Spleen (tissue), 11 donors: ENCODE data around the gene TLE4. TPM values are rescaled to one million over a fixed set of nuclear protein-coding genes. Genes with fewer than 3 reads are reported as not detected.
"Not testable (repeated sequence)": the region's sequence is repeated elsewhere in the genome, so short reads cannot be mapped to it uniquely, and the experiment has no call there.

Source experiments
- DNase-seq: peaks from one replicate; pipeline ENCODE4 v3.0.0-alpha.2; 2020
- H3K27ac ChIP-seq, 8 donors: fragments of 200-600 bp; sonication (generic) in 7 of 8; 1 replicate in 4 of 8; 2 replicates in 4 of 8; pipeline versions ENCODE4 v1.5.0 to v1.8.0; 2016 to 2021; ENCODE audit warnings: inconsistent platforms in 4 of 8, mild to moderate bottlenecking in 4 of 8, moderate library complexity in 1 of 8
- H3K27me3 ChIP-seq, 7 donors: fragments of 200-600 bp; sonication (generic) in 6 of 7; replicated peaks in 1 of 7; 1 replicate in 4 of 7; 2 replicates in 3 of 7; pipeline versions ENCODE4 v1.5.0 to v1.8.0; 2016 to 2021; ENCODE audit warnings: inconsistent platforms in 3 of 7, mild to moderate bottlenecking in 1 of 7
- H3K36me3 ChIP-seq, 6 donors: fragments of 200-600 bp; sonication (generic) in 5 of 6; 1 replicate in 4 of 6; 2 replicates in 2 of 6; pipeline versions ENCODE4 v1.5.0 to v1.8.0; 2016 to 2021; ENCODE audit warnings: inconsistent platforms in 2 of 6
- H3K4me1 ChIP-seq, 6 donors: fragments of 200-600 bp; sonication (generic) in 5 of 6; 1 replicate in 3 of 6; 2 replicates in 3 of 6; pipeline versions ENCODE4 v1.5.0 to v1.8.0; 2016 to 2021; ENCODE audit warnings: inconsistent platforms in 3 of 6
- H3K4me3 ChIP-seq, 8 donors: fragments of 200-600 bp; sonication (generic) in 7 of 8; 1 replicate in 4 of 8; 2 replicates in 4 of 8; pipeline versions ENCODE4 v1.5.0 to v1.8.0; 2016 to 2021; ENCODE audit warnings: inconsistent platforms in 4 of 8, mild to moderate bottlenecking in 4 of 8, moderate library complexity in 2 of 8
- H3K9me3 ChIP-seq, 8 donors: fragments of 200-600 bp; sonication (generic) in 7 of 8; 1 replicate in 4 of 8; 2 replicates in 4 of 8; pipeline versions ENCODE4 v1.5.0 to v1.8.0; 2016 to 2021; ENCODE audit warnings: inconsistent platforms in 4 of 8
- POLR2A ChIP-seq, 3 donors: fragments of 450-650 bp; IDR thresholded peaks; one replicate each; pipeline ENCODE4 v1.5.1; 2017; ENCODE audit warnings: antibody characterized with exemption in 3 of 3, mild to moderate bottlenecking in 1 of 3
- POLR2AphosphoS5 ChIP-seq, 3 donors: sonication (generic); formaldehyde crosslinking; IDR thresholded peaks; one replicate each; pipeline ENCODE4 v1.5.1; 2017; ENCODE audit warnings: antibody characterized with exemption in 3 of 3
- WGBS, 5 donors: extraction: QIAGEN DNeasy Blood & Tissue Kit in 3 of 5; methylation state at CpG; one replicate each; pipeline versions ENCODE4 v1.1.5 to v1.1.7; 2013 to 2018; 5-methylcytosine and 5-hydroxymethylcytosine counted together
- intact Hi-C: fragments of 100-400 bp; cut with DNase I; formaldehyde crosslinking; loops from one replicate; pipeline ENCODE4 v1.15.0; 2023; ENCODE audit warnings: low total_unique reads
- polyA plus RNA-seq, 3 donors: library from polyadenylated mRNA; stranded (reverse); fragments of 200-250 nt; gene quantifications; one replicate each; pipeline ENCODE4 v1.2.1, GENCODE V29; 2013
- total RNA-seq, 7 donors: library from RNA; depleted of rRNA in 3 of 7; stranded (reverse); fragments of >200 nt in 3 of 7; fragmentation: NEBNext Ultra II Directional in 4 of 7; extraction: Animal tissue kit (Norgen Biotek cat#: 25700) in 4 of 7; gene quantifications; one replicate each; pipeline versions ENCODE4 v1.1.0 to v1.2.1, GENCODE V29; 2016 to 2021
- TF ChIP-seq, protein P1 (sequence below), 11 experiments: fragments of 200-600 bp in 7 of 11; fragments of 450-650 bp in 4 of 11; sonication (generic) in 4 of 11; IDR thresholded peaks in 8 of 11; conservative IDR thresholded peaks in 3 of 11; 1 replicate in 7 of 11; 2 replicates in 4 of 11; pipeline versions ENCODE4 v1.4.0 to v1.8.0; 2016 to 2021; ENCODE audit warnings: antibody characterized with exemption in 11 of 11, inconsistent platforms in 4 of 11, mild to moderate bottlenecking in 1 of 11
- donor health status: healthy with polysubstance abuse.
- donor health status: DM: no; HTN: no; CAD: no; lungs with moderate emphysema.
- donor health status: DM: no; HTN: no; CAD: no.
- donor health status: Bipolar disorder and iron deficiency.
- donor health status: healthy.
- donor health status: DM: no; HTN: no; CAD: no.
- donor health status: DM: yes; HTN: yes; CAD: no.

Gene TLE4
- total and polyA plus RNA-seq, 10 donors, result 7.8 to 92.8 (median 70.5) TPM

GRCh38 chr9:79604921-79605562 is 33.3 kb downstream of the TLE4 start:
- Histone ChIP-seq H3K27me3 (no peaks in the 10 kb centered on the region), H3K4me3 (no peak overlapping the region), H3K36me3 (peaks cover 0 to 22% (median 0%) of the 10 kb centered on the region in 6 donors), H3K9me3 (peaks cover 0 to 23% (median 15%) of the 10 kb centered on the region in 8 donors), H3K27ac (peak overlapping the region in 3 of 8 donors; percentile 10 to 24 (median 17)), H3K4me1 (peaks cover 0 to 63% (median 17%) of the 10 kb centered on the region in 6 donors)
- WGBS, 5 donors, result 67 to 76% (median 71%) methylated on average over 5 of the region's 5 CpGs
- intact Hi-C loops, result no loop called here
- DNase-seq, result no peak
- TF ChIP-seq POLR2A (IDR thresholded peaks at IDR 0.05) (no peak), POLR2AphosphoS5 (IDR thresholded peaks at IDR 0.05) (no peak)
- TF ChIP-seq, protein P1, sequence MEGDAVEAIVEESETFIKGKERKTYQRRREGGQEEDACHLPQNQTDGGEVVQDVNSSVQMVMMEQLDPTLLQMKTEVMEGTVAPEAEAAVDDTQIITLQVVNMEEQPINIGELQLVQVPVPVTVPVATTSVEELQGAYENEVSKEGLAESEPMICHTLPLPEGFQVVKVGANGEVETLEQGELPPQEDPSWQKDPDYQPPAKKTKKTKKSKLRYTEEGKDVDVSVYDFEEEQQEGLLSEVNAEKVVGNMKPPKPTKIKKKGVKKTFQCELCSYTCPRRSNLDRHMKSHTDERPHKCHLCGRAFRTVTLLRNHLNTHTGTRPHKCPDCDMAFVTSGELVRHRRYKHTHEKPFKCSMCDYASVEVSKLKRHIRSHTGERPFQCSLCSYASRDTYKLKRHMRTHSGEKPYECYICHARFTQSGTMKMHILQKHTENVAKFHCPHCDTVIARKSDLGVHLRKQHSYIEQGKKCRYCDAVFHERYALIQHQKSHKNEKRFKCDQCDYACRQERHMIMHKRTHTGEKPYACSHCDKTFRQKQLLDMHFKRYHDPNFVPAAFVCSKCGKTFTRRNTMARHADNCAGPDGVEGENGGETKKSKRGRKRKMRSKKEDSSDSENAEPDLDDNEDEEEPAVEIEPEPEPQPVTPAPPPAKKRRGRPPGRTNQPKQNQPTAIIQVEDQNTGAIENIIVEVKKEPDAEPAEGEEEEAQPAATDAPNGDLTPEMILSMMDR (IDR thresholded peaks at IDR 0.05 in 8 of 11, conservative IDR thresholded peaks at IDR 0.05 in 3 of 11), result no peak

DNA sequence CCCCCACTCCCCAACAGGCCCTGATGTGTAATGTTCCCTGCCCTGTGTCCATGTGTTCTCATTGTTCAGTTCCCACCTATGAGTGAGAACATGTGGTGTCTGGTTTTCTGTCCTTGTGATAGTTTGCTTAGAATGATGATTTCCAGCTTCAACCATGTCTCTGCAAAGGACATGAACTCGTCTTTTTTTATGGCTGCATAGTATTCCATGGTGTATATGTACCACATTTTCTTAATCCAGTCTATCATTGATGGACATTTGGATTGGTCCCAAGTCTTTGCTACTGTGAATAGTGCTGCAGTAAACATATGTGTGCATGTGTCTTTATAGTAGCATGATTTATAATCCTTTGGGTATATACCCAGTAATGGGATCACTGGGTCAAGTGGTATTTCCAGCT is 34.8 kb downstream of the TLE4 start:
- Histone ChIP-seq H3K36me3 (peaks cover 0 to 21% (median 0%) of the 10 kb centered on the region in 6 donors), H3K9me3 (peaks cover 0 to 21% (median 13%) of the 10 kb centered on the region in 8 donors), H3K4me1 (peaks cover 2 to 66% (median 27%) of the 10 kb centered on the region in 6 donors)
- intact Hi-C loops, H3K4me3 ChIP-seq, DNase-seq, H3K27me3 ChIP-seq, H3K27ac ChIP-seq: not testable (repeated sequence)
- 88 to 100% (median 98%) methylated on average over 1 of the region's 1 CpG for WGBS, 5 donors

DNA sequence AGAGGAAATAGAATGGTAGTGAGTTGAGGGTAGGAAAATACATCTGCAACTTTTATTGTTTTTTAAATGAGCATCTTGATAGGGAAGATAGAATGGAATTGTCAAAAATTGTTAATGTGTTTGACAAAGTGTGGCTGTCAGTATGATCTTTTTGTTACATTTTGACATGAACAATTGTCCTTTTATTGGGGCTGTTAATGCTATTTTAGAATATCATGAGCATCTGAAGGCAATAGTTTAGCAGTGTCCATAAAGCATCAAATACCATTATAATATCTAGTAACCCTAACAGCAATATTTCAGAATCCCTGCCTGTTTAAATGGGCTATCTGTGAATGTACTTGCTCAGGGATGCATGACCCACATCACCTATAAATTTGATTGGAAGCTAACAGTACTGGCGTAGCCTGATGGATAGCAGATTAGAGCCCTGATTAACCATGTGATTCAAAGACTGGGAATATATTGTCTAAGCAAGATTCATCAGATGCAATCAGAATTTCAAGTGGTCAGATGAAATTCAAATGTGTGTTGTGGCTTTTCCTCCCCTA is 37.8 kb downstream of the TLE4 start:
- H3K27ac ChIP-seq, result peak overlapping the region in 4 of 8 donors; percentile 77 to 84 (median 82)

GRCh38 chr9:79610019-79610631 is 38.4 kb downstream of the TLE4 start:
- intact Hi-C loops, result no loop called here
- H3K27me3 ChIP-seq, result no peaks in the 10 kb centered on the region
- WGBS, 5 donors, result 71 to 91% (median 89%) methylated on average over 5 of the region's 5 CpGs
- TF ChIP-seq, protein P1 (IDR thresholded peaks at IDR 0.05 in 8 of 11, conservative IDR thresholded peaks at IDR 0.05 in 3 of 11), result no peak
- no peak for TF ChIP-seq POLR2A (IDR thresholded peaks at IDR 0.05)
- no peak for TF ChIP-seq POLR2AphosphoS5 (IDR thresholded peaks at IDR 0.05)
- peaks cover 6 to 84% (median 38%) of the 10 kb centered on the region in 6 donors for H3K4me1 ChIP-seq
- peaks cover 0 to 9% (median 0%) of the 10 kb centered on the region in 6 donors for H3K36me3 ChIP-seq
- H3K9me3 ChIP-seq, result peaks cover 0 to 8% (median 0%) of the 10 kb centered on the region in 8 donors
- no peak for DNase-seq
- peak overlapping the region in 6 of 8 donors; percentile 71 to 84 (median 78) for H3K27ac ChIP-seq
- peak overlapping the region in 1 of 8 donors; percentile 19 for H3K4me3 ChIP-seq

More for the DNA sequence above, 37.8 kb downstream of the TLE4 start:
- WGBS, 5 donors, result 90 to 97% (median 95%) methylated on average over 1 of the region's 1 CpG
- Histone ChIP-seq H3K36me3 (peaks cover 0 to 6% (median 0%) of the 10 kb centered on the region in 6 donors), H3K4me3 (no peak overlapping the region), H3K27me3 (no peaks in the 10 kb centered on the region), H3K9me3 (peaks cover 0 to 8% (median 0%) of the 10 kb centered on the region in 8 donors), H3K4me1 (peaks cover 7 to 84% (median 39%) of the 10 kb centered on the region in 6 donors)
- no peak for DNase-seq
- no peak for TF ChIP-seq POLR2AphosphoS5 (IDR thresholded peaks at IDR 0.05)
- no peak for TF ChIP-seq POLR2A (IDR thresholded peaks at IDR 0.05)
- TF ChIP-seq, protein P1 (IDR thresholded peaks at IDR 0.05 in 8 of 11, conservative IDR thresholded peaks at IDR 0.05 in 3 of 11), result no peak
- intact Hi-C loops, result no loop called here
